ENCODE results near the gene HS1BP3. TPM values are rescaled to one million over a fixed set of nuclear protein-coding genes. Genes with fewer than 3 reads are reported as not detected.
A peak's percentile ranks its signal among the peaks of the same experiment; 100 is the strongest.

The HS1BP3 gene
- total and polyA plus RNA-seq, 9 of the 15 experiments (the other 6 are each of a cell fraction or from before 2014, with no cell fraction given) = 0.41 to 8.3 (median 5.9) TPM

GRCh38 chr2:20674974-20675679 is 24.2 kb upstream of the HS1BP3 start:
- in situ Hi-C loops (cut with MboI) (loop anchor here (25.0 kb wide), 1 partner anchor 587 kb away; no protein-coding TSS in a partner anchor), intact Hi-C loops (cut with micrococcal nuclease) (no loop called here)
- Histone ChIP-seq H3K9me3 (replicated peaks; ENCODE audit: control insufficient read depth, insufficient read depth, low read depth, low read length) (no peaks in the 10 kb centered on the region), H3K4me3 (no peak overlapping the region), H4K20me1 (replicated peaks; ENCODE audit: control insufficient read depth, insufficient read depth, low read length) (no peaks in the 10 kb centered on the region; the same call in none of the 2 replicates), H3K4me2 (ENCODE audit: insufficient read depth, low read length) (no peak overlapping the region), H3K4me1 (replicated peaks in 1 of 2; ENCODE audit: control insufficient read depth in 2 of 2, insufficient read depth in 2 of 2, low read length in 2 of 2) (peaks cover 0 to 10% of the 10 kb centered on the region in 2 experiments; a peak in 1 of 5 replicates), H3K27ac (ENCODE audit: extremely low read depth, low read depth, low read length) (no peak overlapping the region), H3K9ac (ENCODE audit: insufficient read depth in 1 of 2, low read depth in 2 of 2, low read length in 2 of 2) (0 out of 4 replicates have a peak overlapping the region, but pooled peaks of 1 of the 2 experiments have one; percentile 23), H3K36me3 (ENCODE audit: control insufficient read depth, insufficient read depth, low read length) (no peaks in the 10 kb centered on the region), H3K27me3 (ENCODE audit: control insufficient read depth in 2 of 2, insufficient read depth in 2 of 2, low read length in 2 of 2) (peaks cover 9 to 40% of the 10 kb centered on the region in 2 experiments), H3K9me1 (ENCODE audit: control insufficient read depth, insufficient read depth, low read length) (no peaks in the 10 kb centered on the region), H2AFZ (ENCODE audit: low read depth, low read length) (no peak overlapping the region), H3K79me2 (ENCODE audit: control insufficient read depth, insufficient read depth, low read length) (no peaks in the 10 kb centered on the region)
- POLR2A ChIA-PET = interaction anchor here (0.6 to 0.9 kb wide), 3 partner anchors 18 to 443 kb away, joined by 3 to 4 read pairs (median 3); no protein-coding TSS in a partner anchor
- no peak for FAIRE-seq
- 12% methylated on average over 14 of the region's 16 CpGs for WGBS (ENCODE audit: insufficient coverage, low coverage, missing lambda C conversion rate)
- peak in 1 of 4 experiments; percentile 34 for DNase-seq (ENCODE audit: extremely low read depth in 1 of 4, low spot score in 3 of 4)
- peak; percentile 61 for ATAC-seq
- CTCF ChIA-PET (ENCODE audit: low intra/inter-chr PET ratio) = interaction anchor here (2.1 kb wide), 1 partner anchor 14 kb away, joined by 6 read pairs; no protein-coding TSS in a partner anchor
- BruUV-seq (replicated peaks) = no TSS peak
- TF ChIP-seq BMI1 (IDR thresholded peaks at IDR 0.05; ENCODE audit: low read length) (no peak), ZBTB5 (IDR thresholded peaks at IDR 0.05) (no peak), MLX (CRISPR knock-in tag; conservative IDR thresholded peaks at IDR 0.05) (no peak), JUN (IDR thresholded peaks at IDR 0.05; ENCODE audit: borderline replicate concordance, low read depth, low read length) (no peak), JUN (CRISPR knock-in tag; IDR thresholded peaks at IDR 0.05; ENCODE audit: borderline replicate concordance) (no peak), FOXA1 (IDR thresholded peaks at IDR 0.05; ENCODE audit: borderline replicate concordance) (no peak), NFIC (IDR thresholded peaks at IDR 0.05) (peak; percentile 22; the same call in 1 of the 2 replicates), CBX1 (IDR thresholded peaks at IDR 0.05; ENCODE audit: low read depth) (no peak), CREM (IDR thresholded peaks at IDR 0.05; ENCODE audit: low read depth) (0 out of 2 replicates have a peak, but pooled peaks have one; percentile 9), KLF10 (CRISPR knock-in tag; IDR thresholded peaks at IDR 0.05) (no peak), HMG20B (CRISPR knock-in tag; IDR thresholded peaks at IDR 0.05) (no peak), TRIM24 (IDR thresholded peaks at IDR 0.05) (no peak), THRAP3 (IDR thresholded peaks at IDR 0.05; ENCODE audit: borderline replicate concordance) (no peak)
- TF ChIP-seq, protein P1, sequence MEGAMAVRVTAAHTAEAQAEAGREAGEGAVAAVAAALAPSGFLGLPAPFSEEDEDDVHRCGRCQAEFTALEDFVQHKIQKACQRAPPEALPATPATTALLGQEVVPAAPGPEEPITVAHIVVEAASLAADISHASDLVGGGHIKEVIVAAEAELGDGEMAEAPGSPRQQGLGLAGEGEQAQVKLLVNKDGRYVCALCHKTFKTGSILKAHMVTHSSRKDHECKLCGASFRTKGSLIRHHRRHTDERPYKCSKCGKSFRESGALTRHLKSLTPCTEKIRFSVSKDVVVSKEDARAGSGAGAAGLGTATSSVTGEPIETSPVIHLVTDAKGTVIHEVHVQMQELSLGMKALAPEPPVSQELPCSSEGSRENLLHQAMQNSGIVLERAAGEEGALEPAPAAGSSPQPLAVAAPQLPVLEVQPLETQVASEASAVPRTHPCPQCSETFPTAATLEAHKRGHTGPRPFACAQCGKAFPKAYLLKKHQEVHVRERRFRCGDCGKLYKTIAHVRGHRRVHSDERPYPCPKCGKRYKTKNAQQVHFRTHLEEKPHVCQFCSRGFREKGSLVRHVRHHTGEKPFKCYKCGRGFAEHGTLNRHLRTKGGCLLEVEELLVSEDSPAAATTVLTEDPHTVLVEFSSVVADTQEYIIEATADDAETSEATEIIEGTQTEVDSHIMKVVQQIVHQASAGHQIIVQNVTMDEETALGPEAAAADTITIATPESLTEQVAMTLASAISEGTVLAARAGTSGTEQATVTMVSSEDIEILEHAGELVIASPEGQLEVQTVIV (CRISPR knock-in tag; IDR thresholded peaks at IDR 0.05; ENCODE audit: borderline replicate concordance) = no peak
